Measurements from ENCODE around the gene TOP1. TPM values are rescaled to one million over a fixed set of nuclear protein-coding genes. Genes with fewer than 3 reads are reported as not detected.

Gene TOP1
- total and polyA plus RNA-seq, 9 of the 15 experiments (the other 6 are each of a cell fraction or from before 2014, with no cell fraction given) = 26.4 to 127 (median 39.6) TPM

GRCh38 chr20:41140226-41141133 lies 111.9 kb downstream of the TOP1 start:
- no peak for DNase-seq (ENCODE audit: extremely low read depth in 1 of 4, low spot score in 3 of 4)
- peaks cover 77% of the 10 kb centered on the region for H3K79me2 ChIP-seq (ENCODE audit: control insufficient read depth, insufficient read depth, low read length)
- intact Hi-C loops (cut with micrococcal nuclease) = no loop called here
- H3K9me1 ChIP-seq (ENCODE audit: control insufficient read depth, insufficient read depth, low read length) = no peaks in the 10 kb centered on the region
- FAIRE-seq = peak; percentile 72
- CTCF ChIA-PET (ENCODE audit: low intra/inter-chr PET ratio) = no interaction called here
- H3K4me1 ChIP-seq (replicated peaks in 1 of 2; ENCODE audit: control insufficient read depth in 2 of 2, insufficient read depth in 2 of 2, low read length in 2 of 2) = peaks cover 35 to 49% of the 10 kb centered on the region in 2 experiments
- H3K36me3 ChIP-seq (ENCODE audit: control insufficient read depth, insufficient read depth, low read length) = peaks cover 19% of the 10 kb centered on the region; the same call in 2 of the 3 replicates
- peaks cover 22% of the 10 kb centered on the region for H4K20me1 ChIP-seq (replicated peaks; ENCODE audit: control insufficient read depth, insufficient read depth, low read length)
- no peak overlapping the region for H3K4me2 ChIP-seq (ENCODE audit: insufficient read depth, low read length)
- no peak overlapping the region for H3K27ac ChIP-seq (ENCODE audit: extremely low read depth, low read depth, low read length)
- no peaks in the 10 kb centered on the region for H3K9me3 ChIP-seq (replicated peaks; ENCODE audit: control insufficient read depth, insufficient read depth, low read depth, low read length)
- POLR2A ChIA-PET = no interaction called here
- TF ChIP-seq TRIM25 (IDR thresholded peaks at IDR 0.05; ENCODE audit: borderline replicate concordance) (no peak), ZNF197 (CRISPR knock-in tag; IDR thresholded peaks at IDR 0.05; ENCODE audit: low read depth) (no peak), CBX8 (IDR thresholded peaks at IDR 0.05; ENCODE audit: borderline replicate concordance, extremely low read depth, low read depth, low read length, poor library complexity, severe bottlenecking) (no peak), DNMT1 (IDR thresholded peaks at IDR 0.05) (no peak), FOS (IDR thresholded peaks at IDR 0.05; ENCODE audit: extremely low read depth, insufficient read length) (no peak), NELFE (IDR thresholded peaks at IDR 0.05; ENCODE audit: insufficient read depth, insufficient read length) (no peak), TAF15 (IDR thresholded peaks at IDR 0.05; ENCODE audit: low read depth, low read length) (no peak), TCF7 (IDR thresholded peaks at IDR 0.05; ENCODE audit: borderline replicate concordance) (no peak), BDP1 (IDR thresholded peaks at IDR 0.05; ENCODE audit: insufficient read depth, insufficient read length) (no peak), BRF1 (IDR thresholded peaks at IDR 0.05; ENCODE audit: borderline replicate concordance, extremely low read depth, insufficient read length) (no peak), PTTG1 (tag; IDR thresholded peaks at IDR 0.05; ENCODE audit: low read depth) (no peak), GTF3C2 (IDR thresholded peaks at IDR 0.05; ENCODE audit: borderline replicate concordance, extremely low read depth, insufficient read length) (no peak)
- ATAC-seq = no peak
- no peak overlapping the region for H3K4me3 ChIP-seq
- peak overlapping the region; percentile 31 to 84; a peak in 2 of 4 replicates for H3K9ac ChIP-seq (ENCODE audit: insufficient read depth in 1 of 2, low read depth in 2 of 2, low read length in 2 of 2)
- 68% methylated on average over 10 of the region's 10 CpGs for WGBS (ENCODE audit: insufficient coverage, low coverage, missing lambda C conversion rate)
- no peak overlapping the region for H2AFZ ChIP-seq (ENCODE audit: low read depth, low read length)
- no peaks in the 10 kb centered on the region for H3K27me3 ChIP-seq (ENCODE audit: control insufficient read depth in 2 of 2, insufficient read depth in 2 of 2, low read length in 2 of 2)
- in situ Hi-C loops (cut with MboI) = no loop called here
- no TSS peak for BruUV-seq (replicated peaks)
